ENCODE measurements around the gene KCNQ4.

The KCNQ4 gene

GRCh38 chr1:40755067-40755466 lies 28.5 kb upstream of the KCNQ4 start:
- TF ChIP-seq, protein P1, sequence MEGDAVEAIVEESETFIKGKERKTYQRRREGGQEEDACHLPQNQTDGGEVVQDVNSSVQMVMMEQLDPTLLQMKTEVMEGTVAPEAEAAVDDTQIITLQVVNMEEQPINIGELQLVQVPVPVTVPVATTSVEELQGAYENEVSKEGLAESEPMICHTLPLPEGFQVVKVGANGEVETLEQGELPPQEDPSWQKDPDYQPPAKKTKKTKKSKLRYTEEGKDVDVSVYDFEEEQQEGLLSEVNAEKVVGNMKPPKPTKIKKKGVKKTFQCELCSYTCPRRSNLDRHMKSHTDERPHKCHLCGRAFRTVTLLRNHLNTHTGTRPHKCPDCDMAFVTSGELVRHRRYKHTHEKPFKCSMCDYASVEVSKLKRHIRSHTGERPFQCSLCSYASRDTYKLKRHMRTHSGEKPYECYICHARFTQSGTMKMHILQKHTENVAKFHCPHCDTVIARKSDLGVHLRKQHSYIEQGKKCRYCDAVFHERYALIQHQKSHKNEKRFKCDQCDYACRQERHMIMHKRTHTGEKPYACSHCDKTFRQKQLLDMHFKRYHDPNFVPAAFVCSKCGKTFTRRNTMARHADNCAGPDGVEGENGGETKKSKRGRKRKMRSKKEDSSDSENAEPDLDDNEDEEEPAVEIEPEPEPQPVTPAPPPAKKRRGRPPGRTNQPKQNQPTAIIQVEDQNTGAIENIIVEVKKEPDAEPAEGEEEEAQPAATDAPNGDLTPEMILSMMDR (IDR thresholded peaks at IDR 0.05; ENCODE audit: control insufficient read depth, extremely low read depth, insufficient read depth) = no peak
- DNase-seq (ENCODE audit: low read depth) = no peak
- no peak overlapping the region for H3K4me3 ChIP-seq (ENCODE audit: low read depth, low read length)

GRCh38 chr1:40756523-40756922 lies 27.1 kb upstream of the KCNQ4 start:
- TF ChIP-seq, protein P1 (IDR thresholded peaks at IDR 0.05; ENCODE audit: control insufficient read depth, extremely low read depth, insufficient read depth) = no peak
- DNase-seq (ENCODE audit: low read depth) = no peak
- H3K4me3 ChIP-seq (ENCODE audit: low read depth, low read length) = no peak overlapping the region

DNA sequence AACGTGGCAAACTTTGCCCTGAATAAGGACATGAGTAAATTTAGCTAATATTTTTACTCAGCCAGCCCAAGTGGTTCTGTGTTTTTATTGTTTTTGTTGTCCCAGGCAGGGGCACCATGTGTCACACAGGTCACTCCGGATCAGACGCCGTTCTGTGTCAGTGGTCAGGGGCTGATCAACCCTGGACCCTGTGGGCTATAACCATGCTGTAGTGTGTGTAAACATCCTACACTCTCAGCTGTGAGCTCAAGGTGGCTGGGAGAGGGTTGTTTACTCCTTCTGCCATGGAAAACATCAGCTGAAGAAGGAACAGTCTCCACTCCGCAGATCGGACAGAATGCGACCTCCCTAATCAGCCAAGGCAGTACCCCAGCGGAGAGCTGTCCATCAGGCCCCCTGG lies 26.5 kb upstream of the KCNQ4 start:
- no peak for DNase-seq (ENCODE audit: low read depth)
- TF ChIP-seq, protein P1 (IDR thresholded peaks at IDR 0.05; ENCODE audit: control insufficient read depth, extremely low read depth, insufficient read depth) = no peak
- H3K4me3 ChIP-seq (ENCODE audit: low read depth, low read length) = no peak overlapping the region

GRCh38 chr1:40758004-40758403 lies 25.6 kb upstream of the KCNQ4 start:
- TF ChIP-seq, protein P1 (IDR thresholded peaks at IDR 0.05; ENCODE audit: control insufficient read depth, extremely low read depth, insufficient read depth) = no peak
- no peak for DNase-seq (ENCODE audit: low read depth)

GRCh38 chr1:40758578-40759343 lies 24.8 kb upstream of the KCNQ4 start:
- H3K4me3 ChIP-seq (ENCODE audit: low read depth, low read length) = no peak overlapping the region
- no peak for DNase-seq (ENCODE audit: low read depth)
- TF ChIP-seq, protein P1 (IDR thresholded peaks at IDR 0.05; ENCODE audit: control insufficient read depth, extremely low read depth, insufficient read depth) = no peak

More at GRCh38 chr1:40758004-40758403, 25.6 kb upstream of the KCNQ4 start:
- no peak overlapping the region for H3K4me3 ChIP-seq (ENCODE audit: low read depth, low read length)

- DNase-seq (ENCODE audit: low read depth) = no peak
- TF ChIP-seq, protein P1 (IDR thresholded peaks at IDR 0.05; ENCODE audit: control insufficient read depth, extremely low read depth, insufficient read depth) = no peak
- no peak overlapping the region for H3K4me3 ChIP-seq (ENCODE audit: low read depth, low read length)
These were observed 22.6 kb upstream of the KCNQ4 start for GRCh38 chr1:40760984-40761383.

Measured in LNCaP clone FGC (cell line).